ENCODE measurements around the gene WDR88. TPM values are rescaled to one million over a fixed set of nuclear protein-coding genes. Genes with fewer than 3 reads are reported as not detected.

The WDR88 gene
- total and polyA plus RNA-seq, 2 donors (not counting 3 experiments of a cell fraction or from before 2014, with no cell fraction given): not detected

GRCh38 chr19:33167438-33167837 is 35.5 kb downstream of the WDR88 start:
- H3K4me2 ChIP-seq (ENCODE audit: insufficient read depth, low read length): no peak overlapping the region
- no peaks in the 10 kb centered on the region for H3K79me2 ChIP-seq (ENCODE audit: control insufficient read depth, insufficient read depth, low read length)
- H3K9ac ChIP-seq (replicated peaks; ENCODE audit: extremely low read depth, insufficient read depth, low read length): no peak overlapping the region
- H3K4me1 ChIP-seq (ENCODE audit: control insufficient read depth, extremely low read depth, insufficient read depth, low read length): no peaks in the 10 kb centered on the region
- no TSS peak for BruUV-seq (replicated peaks)
- CTCF ChIA-PET: interaction anchor here (1.0 kb wide), 1 partner anchor 10 kb away, joined by 3 read pairs; no protein-coding TSS in a partner anchor
- H3K4me3 ChIP-seq (replicated peaks in 1 of 3; ENCODE audit: insufficient read depth in 1 of 3, low read depth in 1 of 3, low read length in 3 of 3): no peak overlapping the region
- DNase-seq (ENCODE audit: low read depth, low spot score): no peak
- POLR2A ChIA-PET: no interaction called here
- TF ChIP-seq POLR2AphosphoS5 (IDR thresholded peaks at IDR 0.05; ENCODE audit: insufficient read depth, low read depth, low read length): no peak
- no peak for TF ChIP-seq MYC (IDR thresholded peaks at IDR 0.05; ENCODE audit: low read depth, low read length)
- no peak for TF ChIP-seq FOS (IDR thresholded peaks at IDR 0.05; ENCODE audit: borderline replicate concordance, insufficient read depth, low read length)
- TF ChIP-seq POLR2A (IDR thresholded peaks at IDR 0.05; ENCODE audit: low read depth, low read length): no peak
- dilution Hi-C loops (cut with MboI; ENCODE audit: extremely low pct_ligation_motif_present, low sequenced_read_pairs): no loop called here
- no peaks in the 10 kb centered on the region for H4K20me1 ChIP-seq (replicated peaks; ENCODE audit: control insufficient read depth, extremely low read depth, insufficient read depth, low read length)
- no peak overlapping the region for H2AFZ ChIP-seq (ENCODE audit: low read depth, low read length)
- no peak for FAIRE-seq
- H3K27me3 ChIP-seq (ENCODE audit: control insufficient read depth in 2 of 2, insufficient read depth in 2 of 2, low read length in 2 of 2): no peaks in the 10 kb centered on the region
- H3K9me3 ChIP-seq (replicated peaks; ENCODE audit: control insufficient read depth, insufficient read depth, low read length): no peaks in the 10 kb centered on the region
- no peaks in the 10 kb centered on the region for H3K9me1 ChIP-seq (replicated peaks; ENCODE audit: control insufficient read depth, extremely low read depth, insufficient read depth, low read length)
- intact Hi-C loops (cut with micrococcal nuclease): no loop called here
- H3K27ac ChIP-seq (ENCODE audit: insufficient read depth, low read depth, low read length): no peak overlapping the region
- no peaks in the 10 kb centered on the region for H3K36me3 ChIP-seq (ENCODE audit: control insufficient read depth in 2 of 2, extremely low read depth in 1 of 2, insufficient read depth in 2 of 2, low read length in 2 of 2)

- Histone ChIP-seq H3K9me3 (replicated peaks; ENCODE audit: control insufficient read depth, insufficient read depth, low read length) (no peaks in the 10 kb centered on the region), H3K36me3 (ENCODE audit: control insufficient read depth in 2 of 2, extremely low read depth in 1 of 2, insufficient read depth in 2 of 2, low read length in 2 of 2) (no peaks in the 10 kb centered on the region), H3K4me1 (ENCODE audit: control insufficient read depth, extremely low read depth, insufficient read depth, low read length) (no peaks in the 10 kb centered on the region), H3K27me3 (ENCODE audit: control insufficient read depth in 2 of 2, insufficient read depth in 2 of 2, low read length in 2 of 2) (no peaks in the 10 kb centered on the region), H2AFZ (ENCODE audit: low read depth, low read length) (no peak overlapping the region), H3K27ac (ENCODE audit: insufficient read depth, low read depth, low read length) (no peak overlapping the region), H3K9me1 (replicated peaks; ENCODE audit: control insufficient read depth, extremely low read depth, insufficient read depth, low read length) (no peaks in the 10 kb centered on the region), H4K20me1 (replicated peaks; ENCODE audit: control insufficient read depth, extremely low read depth, insufficient read depth, low read length) (no peaks in the 10 kb centered on the region), H3K4me2 (ENCODE audit: insufficient read depth, low read length) (no peak overlapping the region), H3K79me2 (ENCODE audit: control insufficient read depth, insufficient read depth, low read length) (no peaks in the 10 kb centered on the region), H3K9ac (replicated peaks; ENCODE audit: extremely low read depth, insufficient read depth, low read length) (no peak overlapping the region), H3K4me3 (replicated peaks in 1 of 3; ENCODE audit: insufficient read depth in 1 of 3, low read depth in 1 of 3, low read length in 3 of 3) (no peak overlapping the region)
- BruUV-seq (replicated peaks): no TSS peak
- dilution Hi-C loops (cut with MboI; ENCODE audit: extremely low pct_ligation_motif_present, low sequenced_read_pairs): no loop called here
- DNase-seq (ENCODE audit: low read depth, low spot score) (no peak), FAIRE-seq (no peak)
- intact Hi-C loops (cut with micrococcal nuclease): no loop called here
- CTCF ChIA-PET: interaction anchor here (0.9 kb wide), 1 partner anchor 16 kb away, joined by 3 read pairs; no protein-coding TSS in a partner anchor
- POLR2A ChIA-PET: no interaction called here
- no peak for TF ChIP-seq POLR2A (IDR thresholded peaks at IDR 0.05; ENCODE audit: low read depth, low read length)
- no peak for TF ChIP-seq POLR2AphosphoS5 (IDR thresholded peaks at IDR 0.05; ENCODE audit: insufficient read depth, low read depth, low read length)
- TF ChIP-seq JUN (IDR thresholded peaks at IDR 0.05; ENCODE audit: borderline replicate concordance, insufficient read depth, insufficient read length, low read depth): no peak
- TF ChIP-seq CTCF (IDR thresholded peaks at IDR 0.05; ENCODE audit: extremely low read depth in 1 of 2, insufficient read depth in 1 of 2, low read depth in 1 of 2, low read length in 2 of 2): no peak
- no peak for TF ChIP-seq EZH2 (IDR thresholded peaks at IDR 0.05; ENCODE audit: borderline replicate concordance, low read depth, low read length, severe bottlenecking)
- TF ChIP-seq MYC (IDR thresholded peaks at IDR 0.05; ENCODE audit: low read depth, low read length): no peak
- no peak for TF ChIP-seq MAX (IDR thresholded peaks at IDR 0.05; ENCODE audit: insufficient read depth, insufficient read length)
- no peak for TF ChIP-seq FOS (IDR thresholded peaks at IDR 0.05; ENCODE audit: borderline replicate concordance, insufficient read depth, low read length)
- no peak for TF ChIP-seq GATA2 (IDR thresholded peaks at IDR 0.05; ENCODE audit: insufficient read depth, insufficient read length, low read depth, low read length)
These were observed 36.6 kb downstream of the WDR88 start for GRCh38 chr19:33168528-33168927.
